ENCODE measurements around the gene KRTAP5-6.

Gene KRTAP5-6

GRCh38 chr11:1701091-1701807 is 4.3 kb downstream of the KRTAP5-6 start:
- in situ Hi-C loops (cut with MboI; ENCODE audit: low sequenced_read_pairs) = no loop called here

GRCh38 chr11:1702506-1702905 is 5.5 kb downstream of the KRTAP5-6 start:
- in situ Hi-C loops (cut with MboI; ENCODE audit: low sequenced_read_pairs) = no loop called here

- in situ Hi-C loops (cut with MboI; ENCODE audit: low sequenced_read_pairs) = no loop called here
Observed at GRCh38 chr11:1703146-1703545, 6.2 kb downstream of the KRTAP5-6 start.

GRCh38 chr11:1705126-1706052 is 8.4 kb downstream of the KRTAP5-6 start:
- in situ Hi-C loops (cut with MboI; ENCODE audit: low sequenced_read_pairs) = no loop called here

GRCh38 chr11:1706634-1707400 is 9.8 kb downstream of the KRTAP5-6 start:
- in situ Hi-C loops (cut with MboI; ENCODE audit: low sequenced_read_pairs) = no loop called here

GRCh38 chr11:1707751-1708150 is 10.8 kb downstream of the KRTAP5-6 start:
- in situ Hi-C loops (cut with MboI; ENCODE audit: low sequenced_read_pairs) = no loop called here

GRCh38 chr11:1708716-1709115 is 11.7 kb downstream of the KRTAP5-6 start:
- in situ Hi-C loops (cut with MboI; ENCODE audit: low sequenced_read_pairs) = no loop called here

GRCh38 chr11:1714908-1715885 is 18.2 kb downstream of the KRTAP5-6 start:
- in situ Hi-C loops (cut with MboI; ENCODE audit: low sequenced_read_pairs) = no loop called here

- in situ Hi-C loops (cut with MboI; ENCODE audit: low sequenced_read_pairs) = no loop called here
Observed at GRCh38 chr11:1717745-1718144, 20.8 kb downstream of the KRTAP5-6 start.

GRCh38 chr11:1718326-1718725 is 21.3 kb downstream of the KRTAP5-6 start:
- in situ Hi-C loops (cut with MboI; ENCODE audit: low sequenced_read_pairs) = no loop called here

GRCh38 chr11:1719781-1720180 is 22.8 kb downstream of the KRTAP5-6 start:
- in situ Hi-C loops (cut with MboI; ENCODE audit: low sequenced_read_pairs) = no loop called here

- in situ Hi-C loops (cut with MboI; ENCODE audit: low sequenced_read_pairs) = no loop called here
Observed at GRCh38 chr11:1727096-1727690, 30.2 kb downstream of the KRTAP5-6 start.

GRCh38 chr11:1727861-1728260 is 30.9 kb downstream of the KRTAP5-6 start:
- in situ Hi-C loops (cut with MboI; ENCODE audit: low sequenced_read_pairs) = no loop called here

- in situ Hi-C loops (cut with MboI; ENCODE audit: low sequenced_read_pairs) = no loop called here
Observed at GRCh38 chr11:1728301-1728700, 31.3 kb downstream of the KRTAP5-6 start.

- in situ Hi-C loops (cut with MboI; ENCODE audit: low sequenced_read_pairs) = no loop called here
Observed at GRCh38 chr11:1728931-1729691, 32.1 kb downstream of the KRTAP5-6 start.

GRCh38 chr11:1729692-1730011 is 32.7 kb downstream of the KRTAP5-6 start:
- in situ Hi-C loops (cut with MboI; ENCODE audit: low sequenced_read_pairs) = no loop called here

- in situ Hi-C loops (cut with MboI; ENCODE audit: low sequenced_read_pairs) = no loop called here
Observed at GRCh38 chr11:1730059-1730629, 33.1 kb downstream of the KRTAP5-6 start.

- in situ Hi-C loops (cut with MboI; ENCODE audit: low sequenced_read_pairs) = no loop called here
Observed at GRCh38 chr11:1731451-1732059, 34.6 kb downstream of the KRTAP5-6 start.

All from hTERT RPE-1 (cell line).